HG02623 (cell line): ENCODE data around the gene ADORA1.

Experiments
- ATAC-seq: cut with Tn5 transposase; IDR thresholded peaks from one replicate; pipeline ENCODE4 v1.9.1; 2021; ENCODE audit warnings: moderate library complexity; ENCODE audit not compliant: unreplicated experiment

The ADORA1 gene

DNA sequence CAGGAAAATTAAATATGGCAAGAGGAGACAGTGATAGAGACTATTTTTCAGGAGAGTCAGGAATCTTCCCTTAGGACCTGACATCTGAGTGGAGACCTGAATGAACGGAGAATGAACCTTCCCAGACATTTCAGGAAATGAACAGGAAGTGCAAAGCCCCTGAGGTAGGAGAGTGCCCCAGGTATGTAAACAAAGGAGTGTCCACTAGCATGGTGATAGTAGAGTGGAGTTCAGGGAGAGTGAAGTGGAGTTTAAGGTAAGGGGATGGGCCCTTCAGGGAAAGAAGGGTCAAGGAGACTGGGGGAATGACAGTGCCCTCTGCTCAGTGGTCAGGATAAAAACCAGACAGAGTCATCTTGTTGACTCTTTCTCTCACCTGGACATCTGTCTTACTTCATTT lies 28.8 kb downstream of the ADORA1 start:
- no peak for ATAC-seq

DNA sequence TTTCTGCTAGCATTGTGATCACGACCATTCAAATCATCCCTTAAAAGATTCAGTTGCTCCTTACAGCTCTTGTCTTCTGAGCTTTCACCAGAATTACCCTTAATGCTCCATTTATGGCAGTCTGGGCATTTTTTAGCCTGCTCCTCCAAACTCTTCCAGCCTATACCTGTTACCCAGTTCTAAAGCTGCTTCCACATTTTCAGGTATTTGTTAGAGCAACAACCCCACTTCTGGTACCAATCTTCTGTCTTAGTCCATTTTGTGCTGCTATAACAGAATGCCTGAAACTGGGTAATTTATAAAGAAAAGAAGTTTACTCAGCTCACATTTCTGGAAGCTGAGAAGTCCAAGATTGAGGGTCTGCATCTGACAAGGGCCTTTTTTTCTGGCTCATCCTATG lies 30.9 kb downstream of the ADORA1 start:
- no peak for ATAC-seq

DNA sequence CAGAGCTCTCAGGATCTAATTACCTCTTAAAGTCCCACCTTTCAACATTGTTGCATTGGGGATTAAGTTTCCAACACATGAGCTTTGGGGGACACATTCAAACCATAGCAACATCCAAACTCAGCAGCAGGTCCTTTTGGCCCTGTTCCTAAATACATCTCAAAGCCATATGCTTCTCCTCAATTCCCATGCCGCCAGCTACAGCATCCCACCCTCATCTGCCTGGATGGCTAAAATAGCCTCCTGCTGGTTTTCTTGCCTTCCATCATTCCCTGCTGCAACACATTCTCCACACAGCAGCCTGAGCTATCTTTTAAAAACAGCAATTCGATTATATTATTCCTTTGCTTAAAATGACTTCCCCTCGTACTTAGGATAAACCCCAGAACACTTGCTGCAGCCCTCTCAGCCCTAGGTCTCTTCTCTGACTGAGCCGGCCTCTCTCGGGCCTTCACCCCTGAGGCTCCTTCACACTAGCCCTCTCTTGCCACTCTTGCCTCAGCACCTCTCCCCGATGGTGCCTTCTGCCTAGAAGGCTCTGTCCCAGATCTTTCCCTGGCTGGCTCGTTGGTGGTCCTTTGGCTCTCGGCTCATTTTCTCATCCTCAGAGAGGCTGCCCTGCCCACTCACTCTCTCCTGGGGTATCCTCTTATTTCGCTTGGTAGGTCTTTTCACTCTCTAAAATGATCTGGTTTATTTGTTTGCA lies 31.6 kb downstream of the ADORA1 start:
- ATAC-seq, result no peak

DNA sequence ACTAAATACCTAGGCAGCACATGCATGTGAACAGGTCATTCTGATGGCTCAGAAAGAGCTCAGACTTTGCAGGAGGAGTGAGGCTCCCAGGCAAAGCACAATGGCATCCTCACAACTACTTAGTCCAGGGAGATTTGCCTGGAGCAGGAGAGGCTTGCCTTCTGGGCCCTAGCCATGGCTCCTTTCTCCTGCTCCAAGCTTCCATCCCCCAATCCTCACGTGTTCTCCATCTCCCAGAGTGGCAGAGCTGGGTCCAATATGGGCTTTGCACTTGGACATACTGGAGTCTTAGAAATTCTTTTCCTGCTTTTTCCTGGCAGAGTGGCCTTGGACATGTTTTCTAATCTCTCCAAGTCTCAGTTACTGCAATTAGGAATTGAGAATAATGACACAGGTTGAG lies 32.3 kb downstream of the ADORA1 start:
- no peak for ATAC-seq

DNA sequence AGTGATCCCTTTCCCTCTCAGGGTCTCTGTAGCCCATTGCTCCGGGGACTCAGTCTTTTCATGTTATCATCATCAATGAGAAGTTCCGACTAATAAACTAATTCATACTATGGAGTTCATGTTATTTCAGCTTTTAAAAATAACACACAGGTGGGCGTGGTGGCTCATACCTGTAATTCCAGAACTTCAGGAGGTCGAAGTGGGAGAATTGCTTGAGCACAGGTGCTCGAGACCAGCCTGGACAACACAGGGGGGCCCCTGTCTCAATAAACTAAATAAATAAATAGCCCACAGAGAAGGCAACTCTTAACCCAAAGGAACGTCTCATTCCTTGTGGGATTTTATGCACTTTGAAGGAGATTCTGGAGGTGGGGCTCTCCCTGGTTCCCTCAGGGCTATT lies 33.6 kb downstream of the ADORA1 start:
- no peak for ATAC-seq

DNA sequence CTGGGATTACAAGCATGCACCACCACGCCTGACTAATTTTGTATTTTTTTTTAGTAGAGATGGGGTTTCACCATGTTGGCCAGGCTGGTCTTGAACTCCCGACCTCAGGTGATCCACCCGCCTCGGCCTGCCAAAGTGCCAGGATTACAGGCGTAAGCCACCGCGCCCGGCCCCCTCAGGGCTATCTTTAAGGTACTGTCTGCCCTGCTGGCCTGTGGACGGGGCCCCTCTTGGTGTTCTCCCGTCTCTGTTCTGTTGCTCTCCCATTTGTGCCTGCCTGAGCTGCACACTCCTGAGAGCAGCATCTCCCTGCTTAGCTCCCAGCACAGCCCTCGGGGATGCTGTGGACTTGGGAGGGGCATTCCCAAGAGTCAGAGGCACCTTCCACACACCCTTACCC lies 34.2 kb downstream of the ADORA1 start:
- ATAC-seq, result no peak

DNA sequence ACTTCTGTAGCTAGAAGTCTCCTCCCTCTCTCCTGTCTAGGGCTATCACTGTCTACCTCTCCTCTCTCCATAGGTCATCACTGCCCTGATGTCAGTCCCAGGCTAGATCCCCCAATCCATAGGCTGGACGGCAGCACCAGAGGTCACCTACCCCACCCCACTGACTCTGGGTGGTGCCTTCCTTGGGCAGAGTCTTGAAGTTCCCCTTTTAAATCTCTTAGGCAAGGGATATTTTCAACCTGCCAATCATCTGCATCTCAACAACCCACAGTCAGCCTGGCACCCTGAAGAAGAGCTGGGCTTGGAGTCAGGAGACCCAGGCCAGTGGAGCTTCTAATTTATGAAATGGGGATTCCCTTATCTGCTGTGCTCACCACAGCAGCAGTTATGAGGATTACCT lies 34.9 kb downstream of the ADORA1 start:
- no peak for ATAC-seq

DNA sequence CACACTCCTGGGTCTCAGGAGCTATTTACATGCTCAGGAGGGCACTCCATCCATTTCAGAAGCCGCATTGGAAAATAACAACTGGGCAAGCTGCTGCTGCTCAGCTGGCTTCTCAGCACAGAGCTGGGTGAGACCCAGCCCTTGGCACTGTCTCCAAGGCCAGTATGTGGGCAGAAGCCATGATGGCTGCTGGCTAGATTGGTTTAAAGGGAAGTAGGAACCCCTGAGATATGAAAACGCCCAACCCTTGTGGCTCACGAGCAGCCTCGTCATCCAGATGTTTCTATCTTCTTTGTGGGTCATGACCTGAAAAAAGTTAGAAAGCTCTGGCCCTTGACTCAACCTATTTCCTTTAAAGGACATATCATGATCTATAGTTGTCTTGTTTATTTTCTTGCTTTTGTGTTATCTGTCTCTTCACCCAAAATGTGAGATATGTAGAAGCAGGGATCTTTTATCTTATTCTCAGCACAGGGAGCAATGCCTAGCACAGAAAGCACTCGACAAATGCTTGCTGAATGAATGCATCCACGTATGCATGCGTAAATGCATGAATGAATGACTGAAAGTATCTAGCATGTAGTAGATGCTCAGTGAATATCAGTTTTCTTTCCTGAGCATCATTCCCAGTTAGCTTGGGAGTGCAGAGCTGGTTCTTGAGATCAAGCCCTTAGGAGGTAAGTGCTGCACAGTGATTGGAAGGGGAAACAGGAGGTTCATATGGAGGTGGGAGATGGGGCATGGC lies 36.5 kb downstream of the ADORA1 start:
- no peak for ATAC-seq

DNA sequence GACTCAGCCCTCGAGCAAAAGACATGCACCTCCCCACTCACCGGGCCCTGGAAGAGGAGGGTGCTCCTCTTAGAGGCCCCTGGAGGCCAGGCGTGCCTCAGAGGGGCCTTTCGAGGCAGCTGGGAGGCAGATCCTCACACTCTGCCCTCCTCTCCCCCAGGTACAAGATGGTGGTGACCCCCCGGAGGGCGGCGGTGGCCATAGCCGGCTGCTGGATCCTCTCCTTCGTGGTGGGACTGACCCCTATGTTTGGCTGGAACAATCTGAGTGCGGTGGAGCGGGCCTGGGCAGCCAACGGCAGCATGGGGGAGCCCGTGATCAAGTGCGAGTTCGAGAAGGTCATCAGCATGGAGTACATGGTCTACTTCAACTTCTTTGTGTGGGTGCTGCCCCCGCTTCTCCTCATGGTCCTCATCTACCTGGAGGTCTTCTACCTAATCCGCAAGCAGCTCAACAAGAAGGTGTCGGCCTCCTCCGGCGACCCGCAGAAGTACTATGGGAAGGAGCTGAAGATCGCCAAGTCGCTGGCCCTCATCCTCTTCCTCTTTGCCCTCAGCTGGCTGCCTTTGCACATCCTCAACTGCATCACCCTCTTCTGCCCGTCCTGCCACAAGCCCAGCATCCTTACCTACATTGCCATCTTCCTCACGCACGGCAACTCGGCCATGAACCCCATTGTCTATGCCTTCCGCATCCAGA lies 37.7 kb downstream of the ADORA1 start:
- no peak for ATAC-seq

DNA sequence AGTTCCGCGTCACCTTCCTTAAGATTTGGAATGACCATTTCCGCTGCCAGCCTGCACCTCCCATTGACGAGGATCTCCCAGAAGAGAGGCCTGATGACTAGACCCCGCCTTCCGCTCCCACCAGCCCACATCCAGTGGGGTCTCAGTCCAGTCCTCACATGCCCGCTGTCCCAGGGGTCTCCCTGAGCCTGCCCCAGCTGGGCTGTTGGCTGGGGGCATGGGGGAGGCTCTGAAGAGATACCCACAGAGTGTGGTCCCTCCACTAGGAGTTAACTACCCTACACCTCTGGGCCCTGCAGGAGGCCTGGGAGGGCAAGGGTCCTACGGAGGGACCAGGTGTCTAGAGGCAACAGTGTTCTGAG lies 38.3 kb downstream of the ADORA1 start:
- no peak for ATAC-seq

DNA sequence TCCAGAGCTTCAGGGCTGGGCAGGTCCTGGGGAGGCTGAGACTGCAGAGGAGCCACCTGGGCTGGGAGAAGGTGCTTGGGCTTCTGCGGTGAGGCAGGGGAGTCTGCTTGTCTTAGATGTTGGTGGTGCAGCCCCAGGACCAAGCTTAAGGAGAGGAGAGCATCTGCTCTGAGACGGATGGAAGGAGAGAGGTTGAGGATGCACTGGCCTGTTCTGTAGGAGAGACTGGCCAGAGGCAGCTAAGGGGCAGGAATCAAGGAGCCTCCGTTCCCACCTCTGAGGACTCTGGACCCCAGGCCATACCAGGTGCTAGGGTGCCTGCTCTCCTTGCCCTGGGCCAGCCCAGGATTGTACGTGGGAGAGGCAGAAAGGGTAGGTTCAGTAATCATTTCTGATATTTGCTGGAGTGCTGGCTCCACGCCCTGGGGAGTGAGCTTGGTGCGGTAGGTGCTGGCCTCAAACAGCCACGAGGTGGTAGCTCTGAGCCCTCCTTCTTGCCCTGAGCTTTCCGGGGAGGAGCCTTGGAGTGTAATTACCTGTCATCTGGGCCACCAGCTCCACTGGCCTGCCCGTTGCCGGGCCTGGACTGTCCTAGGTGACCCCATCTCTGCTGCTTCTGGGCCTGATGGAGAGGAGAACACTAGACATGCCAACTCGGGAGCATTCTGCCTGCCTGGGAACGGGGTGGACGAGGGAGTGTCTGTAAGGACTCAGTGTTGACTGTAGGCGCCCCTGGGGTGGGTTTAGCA lies 38.8 kb downstream of the ADORA1 start:
- no peak for ATAC-seq

DNA sequence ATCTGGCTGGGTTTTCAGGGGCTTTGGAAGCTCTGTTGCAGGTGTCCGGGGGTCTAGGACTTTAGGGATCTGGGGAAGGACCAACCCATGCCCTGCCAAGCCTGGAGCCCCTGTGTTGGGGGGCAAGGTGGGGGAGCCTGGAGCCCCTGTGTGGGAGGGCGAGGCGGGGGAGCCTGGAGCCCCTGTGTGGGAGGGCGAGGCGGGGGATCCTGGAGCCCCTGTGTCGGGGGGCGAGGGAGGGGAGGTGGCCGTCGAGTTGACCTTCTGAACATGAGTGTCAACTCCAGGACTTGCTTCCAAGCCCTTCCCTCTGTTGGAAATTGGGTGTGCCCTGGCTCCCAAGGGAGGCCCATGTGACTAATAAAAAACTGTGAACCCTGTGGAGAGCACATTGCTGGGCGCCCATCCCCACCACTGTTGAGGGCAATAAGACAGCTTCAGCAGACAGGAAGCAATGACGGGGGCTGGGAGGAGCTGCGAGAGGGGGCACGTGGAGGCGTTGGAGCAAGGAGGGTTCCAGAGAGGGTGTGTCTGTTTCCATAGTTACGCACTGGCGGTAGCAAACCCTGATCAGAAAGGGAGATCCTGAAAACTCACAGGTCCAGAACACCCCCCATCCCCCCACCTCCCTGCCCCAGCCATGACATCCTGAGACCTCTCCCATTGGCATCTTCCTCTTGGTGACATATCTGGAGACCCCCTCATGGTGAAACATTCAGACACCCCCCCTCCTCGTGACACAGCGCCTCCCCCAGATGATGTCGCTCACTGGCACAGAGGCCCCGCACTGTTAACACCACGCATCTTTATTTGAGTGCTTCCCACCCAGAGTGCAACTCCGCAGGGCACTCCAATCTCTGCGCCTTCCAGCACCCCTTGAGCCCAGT lies 39.7 kb downstream of the ADORA1 start:
- ATAC-seq, result no peak

DNA sequence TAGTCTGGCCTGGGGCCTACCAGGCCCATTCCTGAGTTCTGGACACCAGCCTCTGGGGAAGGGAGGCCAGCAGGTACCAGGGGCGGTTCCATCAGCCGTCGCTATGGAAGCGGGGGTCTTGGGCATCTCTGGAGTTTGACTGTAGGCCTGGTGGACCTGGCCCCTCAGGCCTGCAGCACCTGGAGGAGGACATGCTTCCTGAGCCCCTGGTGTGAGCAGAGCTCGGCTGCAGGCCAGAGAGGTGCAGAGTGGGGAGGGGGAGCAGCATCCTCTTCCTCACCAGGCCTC lies 40.3 kb downstream of the ADORA1 start:
- no peak for ATAC-seq

DNA sequence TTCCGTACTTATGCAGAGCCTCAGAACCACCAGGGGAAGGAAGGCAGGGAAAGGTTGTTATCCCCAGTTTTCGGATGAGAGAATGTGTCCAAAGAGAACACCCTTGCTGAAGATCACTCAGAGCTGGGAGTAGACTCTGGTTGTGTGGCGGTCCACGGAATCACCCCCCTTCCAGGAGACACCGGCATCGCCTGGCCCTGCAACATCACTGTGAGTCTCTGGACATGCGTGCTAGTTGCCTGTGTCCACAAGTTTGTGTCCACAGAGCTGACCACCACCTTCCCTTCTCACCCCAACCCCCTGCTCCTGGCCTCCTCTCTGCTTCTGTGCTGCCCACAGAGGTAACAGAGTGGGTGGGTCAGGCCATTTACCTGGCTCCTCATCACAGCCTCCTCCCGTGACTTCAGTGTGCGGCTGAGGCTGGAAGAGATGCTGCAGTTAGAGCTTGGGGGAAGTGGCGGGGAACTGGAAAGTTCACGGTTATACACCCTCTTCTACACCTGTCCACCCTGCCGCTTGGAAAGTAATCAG lies 40.8 kb downstream of the ADORA1 start:
- no peak for ATAC-seq

DNA sequence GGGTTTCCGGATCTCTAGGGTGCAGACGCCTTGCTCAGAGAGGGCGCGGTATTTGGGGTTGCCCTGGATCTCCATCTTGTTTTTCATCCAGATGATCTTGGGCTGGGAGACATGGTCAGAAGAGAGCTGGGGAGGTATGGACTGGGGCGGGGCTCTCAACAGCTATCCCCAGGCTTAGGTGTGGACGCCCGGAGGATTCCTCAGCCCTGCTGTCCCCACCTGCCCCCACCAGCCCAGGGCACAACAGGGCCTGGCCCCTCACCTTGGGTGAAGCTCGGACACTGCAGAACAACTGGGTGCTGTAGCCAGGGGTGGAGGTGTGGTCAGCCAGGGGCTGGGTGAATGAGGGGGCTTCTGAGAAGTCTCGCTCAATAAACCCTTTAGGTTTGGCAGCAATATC lies 41.5 kb downstream of the ADORA1 start:
- no peak for ATAC-seq

DNA sequence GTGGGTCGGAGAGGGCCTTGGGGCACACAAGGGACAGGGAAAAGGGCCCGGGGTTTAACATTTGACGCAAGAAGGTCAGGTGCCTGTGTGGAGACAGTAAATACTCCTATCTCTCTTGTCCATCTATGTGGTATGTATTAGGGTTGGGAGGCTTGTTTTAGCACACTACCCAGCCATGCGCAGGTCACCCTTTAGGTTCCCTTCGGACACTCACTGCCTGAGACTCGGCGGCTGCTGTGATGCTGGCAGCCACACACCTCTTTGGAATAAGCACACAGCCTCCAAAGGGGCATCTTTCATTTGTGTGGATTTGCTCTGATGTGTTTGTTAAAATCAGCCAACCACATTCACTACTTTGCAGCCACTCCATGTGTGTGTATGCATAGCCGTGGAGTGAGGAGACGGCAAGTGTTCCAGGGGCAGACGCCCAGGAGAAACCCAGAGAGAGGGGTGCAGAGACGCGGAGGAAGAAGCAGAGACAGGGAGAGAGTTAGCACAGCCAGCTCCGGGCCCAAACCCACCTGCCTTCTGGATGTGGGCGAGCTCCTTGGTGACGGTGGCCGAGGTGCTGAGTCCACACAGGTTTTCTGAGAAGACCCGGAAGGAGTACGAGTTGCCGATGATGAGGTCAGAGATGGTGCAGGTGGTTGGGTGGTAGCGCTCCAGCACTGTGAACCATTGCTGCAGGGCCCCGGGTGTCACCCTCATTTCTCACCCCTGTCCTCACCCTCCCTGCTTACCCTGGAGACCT lies 42.4 kb downstream of the ADORA1 start:
- no peak for ATAC-seq

DNA sequence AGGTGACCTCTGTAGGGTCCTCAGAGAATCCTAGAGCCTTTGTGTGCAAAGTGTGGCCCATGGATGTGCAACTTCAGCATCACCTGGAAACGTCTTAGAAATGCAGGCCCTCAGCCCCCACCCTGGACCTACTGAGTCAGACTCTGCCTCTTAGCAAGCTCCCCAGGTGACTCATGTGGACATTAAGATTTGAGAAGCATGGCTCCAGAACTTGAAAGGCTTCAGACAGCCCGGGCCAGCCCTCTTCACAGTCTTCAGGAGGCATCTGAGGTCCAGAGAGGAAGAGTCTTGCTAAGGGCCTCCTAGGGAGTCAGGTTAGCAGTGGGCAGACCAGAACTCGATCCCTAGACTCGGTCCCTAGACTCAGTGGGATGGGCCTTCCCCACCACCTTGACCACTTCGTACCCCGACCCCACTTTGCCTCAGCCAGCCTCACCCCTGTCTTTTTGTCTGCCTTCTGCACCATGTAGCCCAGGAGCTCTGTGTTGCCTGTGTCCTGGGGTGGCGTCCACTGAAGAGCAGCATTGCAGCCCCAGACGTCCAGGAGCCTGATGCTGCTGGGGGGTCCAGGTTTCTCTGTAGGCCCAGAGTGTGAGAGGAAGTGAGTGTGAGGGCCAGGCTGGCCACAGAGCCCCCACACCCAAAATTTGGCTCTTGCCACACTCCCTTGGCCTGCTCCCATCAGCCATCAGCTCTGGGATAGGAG lies 43.3 kb downstream of the ADORA1 start:
- ATAC-seq, result no peak

DNA sequence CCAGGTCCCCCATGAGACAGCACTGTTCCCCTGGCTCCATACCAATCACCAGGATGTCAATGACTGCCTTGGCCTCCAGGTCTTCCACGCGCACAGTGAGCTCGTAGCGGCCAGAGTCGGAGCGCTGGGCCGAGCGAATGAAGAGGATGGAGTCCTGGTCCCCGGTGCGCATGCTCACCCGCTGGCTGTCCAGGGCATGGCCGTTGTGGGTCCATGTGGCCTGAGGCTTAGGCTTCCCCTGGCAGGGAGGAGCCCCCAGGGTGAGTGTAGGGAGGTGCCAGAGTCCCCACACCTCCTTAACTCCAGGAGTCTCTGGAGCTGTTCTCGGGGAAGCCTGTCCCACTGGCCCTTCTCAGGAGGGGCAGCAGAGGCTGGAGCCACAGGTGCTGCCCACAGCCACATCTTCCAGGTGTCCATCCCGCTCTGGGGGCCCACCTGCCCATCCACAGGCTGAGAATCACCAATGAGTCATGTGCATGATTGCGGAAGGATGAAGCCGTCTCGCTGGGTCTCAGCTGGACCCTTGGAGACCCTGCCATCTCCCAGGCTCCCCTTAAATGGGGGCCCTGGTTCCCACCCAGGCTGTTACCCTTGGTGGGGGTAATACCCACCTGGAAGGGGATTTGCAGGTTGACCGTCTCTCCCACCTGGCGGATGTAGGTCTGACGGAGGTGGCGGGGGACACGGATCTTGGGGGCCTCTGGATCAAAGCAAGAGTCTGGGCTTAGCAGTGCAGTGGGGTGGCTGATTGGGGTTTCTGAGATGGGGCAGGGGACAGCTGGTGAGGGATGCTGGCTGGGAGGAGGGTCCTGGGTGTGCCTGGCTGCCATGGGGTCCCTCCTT lies 44.0 kb downstream of the ADORA1 start:
- no peak for ATAC-seq
